Naive thymus-derived CD4-positive, alpha-beta T cell (primary cell): Measurements from ENCODE around the gene SSC5D. TPM values are rescaled to one million over a fixed set of nuclear protein-coding genes. Genes with fewer than 3 reads are reported as not detected.

Source experiments
- ATAC-seq: fragments of 150-1000 bp; cut with Tn5 transposase; 2 replicates; pipeline ENCODE4 v1.10.0; 2021; ENCODE audit warnings: mild to moderate bottlenecking, moderate library complexity
- CTCF ChIA-PET: fragments of 350-600 bp; sonication (Branson Sonifier 250); formaldehyde crosslinking; loops from one replicate; lab custom pipeline; 2021; ENCODE audit warnings: antibody characterized with exemption; lab: Charles Lee
- POLR2A ChIA-PET: fragments of 350-600 bp; sonication (Branson Sonifier 250); formaldehyde crosslinking; loops from one replicate; lab custom pipeline; 2021; ENCODE audit warnings: antibody characterized with exemption, inconsistent platforms; lab: Charles Lee
- DNase-seq, 9 donors: peaks; one replicate each; pipeline versions ENCODE4 v3.0.0 to v3.0.0-alpha.2; 2020 to 2022; ENCODE audit warnings: mixed read lengths in 1 of 9
- H3K27ac ChIP-seq: one replicate; pipeline ENCODE4 v1.7.0; 2013; ENCODE audit warnings: mild to moderate bottlenecking, low read depth, low read length, moderate library complexity
- H3K27me3 ChIP-seq, 2 donors: one replicate each; pipeline ENCODE4 v1.7.0; 2013; ENCODE audit warnings: low read length in 2 of 2, mild to moderate bottlenecking in 2 of 2, moderate library complexity in 2 of 2; ENCODE audit not compliant: control insufficient read depth in 2 of 2, insufficient read depth in 2 of 2
- H3K36me3 ChIP-seq, 3 experiments: 1 replicate in 2 of 3; 2 replicates in 1 of 3; pipeline ENCODE4 v1.7.0; 2013; ENCODE audit warnings: low read length in 3 of 3, mild to moderate bottlenecking in 3 of 3, moderate library complexity in 1 of 3; ENCODE audit not compliant: insufficient read depth in 3 of 3, control insufficient read depth in 2 of 3
- H3K4me1 ChIP-seq, 2 donors: one replicate each; pipeline ENCODE4 v1.7.0; 2013; ENCODE audit warnings: low read length in 2 of 2, mild to moderate bottlenecking in 2 of 2, moderate library complexity in 1 of 2; ENCODE audit not compliant: control insufficient read depth in 2 of 2, insufficient read depth in 2 of 2
- H3K4me3 ChIP-seq: 2 replicates; pipeline ENCODE4 v1.7.0; 2013; ENCODE audit warnings: mild to moderate bottlenecking, low read length
- H3K9me3 ChIP-seq, 3 experiments: 1 replicate in 2 of 3; 2 replicates in 1 of 3; pipeline ENCODE4 v1.7.0; 2013; ENCODE audit warnings: low read length in 3 of 3; ENCODE audit not compliant: control insufficient read depth in 2 of 3
- H3K27ac Mint-ChIP-seq, 9 donors: one replicate each; pipeline ENCODE4 v1.8.0; 2020 to 2022; ENCODE audit warnings: mixed read lengths in 9 of 9, mild to moderate bottlenecking in 8 of 9, moderate library complexity in 5 of 9, inconsistent platforms in 2 of 9
- H3K27me3 Mint-ChIP-seq, 5 donors: one replicate each; pipeline ENCODE4 v1.8.0; 2021 to 2022; ENCODE audit warnings: mixed read lengths in 5 of 5, mild to moderate bottlenecking in 1 of 5
- H3K36me3 Mint-ChIP-seq, 5 donors: one replicate each; pipeline ENCODE4 v1.8.0; 2020 to 2022; ENCODE audit warnings: mixed read lengths in 5 of 5, mild to moderate bottlenecking in 3 of 5, inconsistent platforms in 1 of 5
- H3K4me1 Mint-ChIP-seq, 7 donors: one replicate each; pipeline ENCODE4 v1.8.0; 2020 to 2022; ENCODE audit warnings: mixed read lengths in 7 of 7, mild to moderate bottlenecking in 3 of 7, inconsistent platforms in 1 of 7
- H3K4me3 Mint-ChIP-seq, 10 donors: one replicate each; pipeline ENCODE4 v1.8.0; 2020 to 2022; ENCODE audit warnings: mild to moderate bottlenecking in 10 of 10, mixed read lengths in 10 of 10, moderate library complexity in 6 of 10, inconsistent platforms in 2 of 10
- H3K9me3 Mint-ChIP-seq, 11 donors: one replicate each; pipeline ENCODE4 v1.8.0; 2020 to 2022; ENCODE audit warnings: mixed read lengths in 11 of 11, mild to moderate bottlenecking in 4 of 11, inconsistent platforms in 1 of 11, moderate library complexity in 1 of 11
- intact Hi-C, 2 donors: fragments of 100-400 bp; cut with micrococcal nuclease; formaldehyde crosslinking; loops; one replicate each; pipeline ENCODE4 v1.15.1; 2023
- polyA plus RNA-seq, 2 donors: library from polyadenylated mRNA; unstranded; fragments of 300-500 nt; fragmentation: Illumina TruSeq; gene quantifications; one replicate each; pipeline ENCODE4 v1.2.3, GENCODE V29; 2021
- total RNA-seq, 6 experiments: library from RNA in 5 of 6; stranded (reverse) in 5 of 6; gene quantifications; 1 replicate in 5 of 6; 2 replicates in 1 of 6; pipeline ENCODE4 v1.2.3 and lab custom pipeline; 2021 to 2026

SSC5D gene
- total and polyA plus RNA-seq, 7 experiments from 2014 or later = 0.21 to 0.48 (median 0.35) TPM; not detected in 2

GRCh38 chr19:55466241-55466614 is 22.0 kb upstream of the SSC5D start:
- Histone ChIP-seq H3K27me3 (no peaks in the 10 kb centered on the region), H3K4me3 (no peak overlapping the region), H3K4me1 (peaks cover 4 to 5% of the 10 kb centered on the region in 2 donors), H3K27ac (no peak overlapping the region), H3K9me3 (no peaks in the 10 kb centered on the region), H3K36me3 (no peaks in the 10 kb centered on the region)
- Mint-ChIP-seq H3K9me3 (peaks cover 0 to 1% (median 0%) of the 10 kb centered on the region in 11 donors), H3K27me3 (peaks cover 0 to 5% (median 0%) of the 10 kb centered on the region in 5 donors), H3K4me1 (peaks cover 10 to 20% (median 12%) of the 10 kb centered on the region in 7 donors), H3K4me3 (peak overlapping the region in 1 of 10 donors; percentile 39), H3K36me3 (no peaks in the 10 kb centered on the region), H3K27ac (peak overlapping the region in 2 of 9 donors; percentile 0 to 68)
- ATAC-seq (no peak), DNase-seq (no peak)
- ChIA-PET CTCF (interaction anchor here (0.6 to 3.6 kb wide), 2 partner anchors 38 to 326 kb away, joined by 3 to 33 read pairs; no protein-coding TSS in a partner anchor), POLR2A (interaction anchor here (0.9 kb wide), 1 partner anchor 20 kb away, joined by 3 read pairs; no protein-coding TSS in a partner anchor)
- intact Hi-C loops = no loop called here

- no peaks in the 10 kb centered on the region for H3K27me3 ChIP-seq
- no peaks in the 10 kb centered on the region for H3K9me3 ChIP-seq
- intact Hi-C loops = loop anchor here (1.0 kb wide), 3 partner anchors 36 to 164 kb away; no protein-coding TSS in a partner anchor
- POLR2A ChIA-PET = interaction anchor here (0.9 to 1.7 kb wide), 4 partner anchors 9 to 166 kb away, joined by 3 to 9 read pairs (median 3); partner anchors contain the start of gene ZNF628
- Mint-ChIP-seq H3K4me1 (peaks cover under 1 to 9% (median 3%) of the 10 kb centered on the region in 7 donors), H3K9me3 (peaks cover 0 to 1% (median 0%) of the 10 kb centered on the region in 11 donors), H3K27me3 (peaks cover 0 to 3% (median 0%) of the 10 kb centered on the region in 5 donors), H3K27ac (peak overlapping the region in 2 of 9 donors; percentile 25 to 59), H3K36me3 (no peaks in the 10 kb centered on the region), H3K4me3 (no peak overlapping the region)
- peak; percentile 97 for ATAC-seq
- H3K4me3 ChIP-seq = no peak overlapping the region
- CTCF ChIA-PET = interaction anchor here (0.6 to 3.6 kb wide), 15 partner anchors 10 to 378 kb away, joined by 3 to 33 read pairs (median 3); partner anchors contain the start of genes NAT14 and ZNF784
- no peaks in the 10 kb centered on the region for H3K36me3 ChIP-seq
- no peak overlapping the region for H3K27ac ChIP-seq
- DNase-seq = peak in 7 of 9 donors; percentile 21 to 88 (median 54)
- H3K4me1 ChIP-seq = no peaks in the 10 kb centered on the region
Observed at GRCh38 chr19:55467236-55468053, 20.8 kb upstream of the SSC5D start.

- no peaks in the 10 kb centered on the region for H3K27me3 ChIP-seq
- ATAC-seq = no peak
- no peaks in the 10 kb centered on the region for H3K4me1 ChIP-seq
- Mint-ChIP-seq H3K27me3 (peaks cover 0 to 3% (median 0%) of the 10 kb centered on the region in 5 donors), H3K27ac (peak overlapping the region in 1 of 9 donors; percentile 25), H3K9me3 (peaks cover 0 to 1% (median 0%) of the 10 kb centered on the region in 11 donors), H3K4me3 (no peak overlapping the region), H3K36me3 (no peaks in the 10 kb centered on the region), H3K4me1 (peaks cover 0 to 4% (median 3%) of the 10 kb centered on the region in 7 donors)
- ChIA-PET CTCF (interaction anchor here (0.9 to 3.6 kb wide), 9 partner anchors 11 to 327 kb away, joined by 3 to 33 read pairs (median 3); no protein-coding TSS in a partner anchor), POLR2A (interaction anchor here (1.1 to 1.7 kb wide), 3 partner anchors 8 to 165 kb away, joined by 3 to 9 read pairs (median 3); partner anchors contain the start of gene ZNF628)
- H3K27ac ChIP-seq = no peak overlapping the region
- H3K36me3 ChIP-seq = no peaks in the 10 kb centered on the region
- no peaks in the 10 kb centered on the region for H3K9me3 ChIP-seq
- intact Hi-C loops = loop anchor here (1.0 kb wide), 3 partner anchors 35 to 163 kb away; no protein-coding TSS in a partner anchor
- H3K4me3 ChIP-seq = no peak overlapping the region
- no peak for DNase-seq
Observed at GRCh38 chr19:55468054-55468393, 20.2 kb upstream of the SSC5D start.

GRCh38 chr19:55471266-55471665 is 17.0 kb upstream of the SSC5D start:
- CTCF ChIA-PET = interaction anchor here (0.9 kb wide), 1 partner anchor 33 kb away, joined by 7 read pairs; no protein-coding TSS in a partner anchor
- no peak overlapping the region for H3K4me3 ChIP-seq
- H3K36me3 Mint-ChIP-seq = no peaks in the 10 kb centered on the region
- H3K27ac Mint-ChIP-seq = no peak overlapping the region
- H3K4me1 ChIP-seq = peaks cover 4 to 6% of the 10 kb centered on the region in 2 donors
- intact Hi-C loops = no loop called here
- POLR2A ChIA-PET = no interaction called here
- H3K9me3 ChIP-seq = no peaks in the 10 kb centered on the region
- H3K27me3 Mint-ChIP-seq = peaks cover 0 to 3% (median 0%) of the 10 kb centered on the region in 5 donors
- no peak overlapping the region for H3K27ac ChIP-seq
- DNase-seq = no peak
- no peak for ATAC-seq
- no peaks in the 10 kb centered on the region for H3K36me3 ChIP-seq
- H3K4me1 Mint-ChIP-seq = peaks cover 0 to 11% (median 3%) of the 10 kb centered on the region in 7 donors
- H3K9me3 Mint-ChIP-seq = peaks cover 0 to 1% (median 0%) of the 10 kb centered on the region in 11 donors
- H3K27me3 ChIP-seq = no peaks in the 10 kb centered on the region
- no peak overlapping the region for H3K4me3 Mint-ChIP-seq

GRCh38 chr19:55472463-55472862 is 15.8 kb upstream of the SSC5D start:
- no peak overlapping the region for H3K27ac Mint-ChIP-seq
- intact Hi-C loops = no loop called here
- no peaks in the 10 kb centered on the region for H3K9me3 Mint-ChIP-seq
- H3K4me1 Mint-ChIP-seq = peaks cover 0 to 13% (median 6%) of the 10 kb centered on the region in 7 donors
- Histone ChIP-seq H3K36me3 (no peaks in the 10 kb centered on the region), H3K27me3 (no peaks in the 10 kb centered on the region), H3K9me3 (no peaks in the 10 kb centered on the region), H3K4me3 (no peak overlapping the region), H3K4me1 (peaks cover 7 to 10% of the 10 kb centered on the region in 2 donors), H3K27ac (no peak overlapping the region)
- H3K4me3 Mint-ChIP-seq = no peak overlapping the region
- CTCF ChIA-PET = no interaction called here
- POLR2A ChIA-PET = interaction anchor here (1.4 kb wide), 1 partner anchor 159 kb away, joined by 3 read pairs; no protein-coding TSS in a partner anchor
- ATAC-seq (no peak), DNase-seq (no peak)
- no peaks in the 10 kb centered on the region for H3K27me3 Mint-ChIP-seq
- no peaks in the 10 kb centered on the region for H3K36me3 Mint-ChIP-seq

GRCh38 chr19:55473225-55474012 is 14.8 kb upstream of the SSC5D start:
- no peaks in the 10 kb centered on the region for H3K9me3 ChIP-seq
- Mint-ChIP-seq H3K4me1 (peaks cover 6 to 21% (median 12%) of the 10 kb centered on the region in 7 donors), H3K27me3 (no peaks in the 10 kb centered on the region), H3K9me3 (no peaks in the 10 kb centered on the region), H3K36me3 (no peaks in the 10 kb centered on the region), H3K4me3 (no peak overlapping the region), H3K27ac (peak overlapping the region in 1 of 9 donors; percentile 10)
- ChIA-PET POLR2A (interaction anchor here (1.4 kb wide), 1 partner anchor 158 kb away, joined by 3 read pairs; no protein-coding TSS in a partner anchor), CTCF (interaction anchor here (0.5 to 1.5 kb wide), 3 partner anchors 30 to 331 kb away, joined by 3 to 5 read pairs (median 4); no protein-coding TSS in a partner anchor)
- peaks cover 14 to 15% of the 10 kb centered on the region in 2 donors for H3K4me1 ChIP-seq
- no peaks in the 10 kb centered on the region for H3K36me3 ChIP-seq
- H3K4me3 ChIP-seq = no peak overlapping the region
- H3K27me3 ChIP-seq = no peaks in the 10 kb centered on the region
- no peak for DNase-seq
- intact Hi-C loops = no loop called here
- no peak overlapping the region for H3K27ac ChIP-seq
- no peak for ATAC-seq
